Right lobe of liver (tissue), 6 donors: Measurements from ENCODE around the gene CELSR1. TPM values are rescaled to one million over a fixed set of nuclear protein-coding genes. Genes with fewer than 3 reads are reported as not detected.

Source experiments
- ATAC-seq, 4 donors: fragments of 200-7000 bp; cut with Tn5 transposase; one replicate each; pipeline ENCODE4 v1.9.1; 2020; ENCODE audit warnings: mild to moderate bottlenecking in 4 of 4, moderate library complexity in 4 of 4
- DNase-seq, 3 donors: peaks; one replicate each; pipeline ENCODE4 v3.0.0-alpha.2; 2020
- H3K27ac ChIP-seq, 3 donors: fragments of 200-600 bp; one replicate each; pipeline ENCODE4 v1.8.0; 2022
- H3K27me3 ChIP-seq, 2 donors: fragments of 200-600 bp; one replicate each; pipeline ENCODE4 v1.8.0; 2022
- H3K36me3 ChIP-seq, 4 donors: fragments of 200-600 bp; sonication (generic) in 1 of 4; one replicate each; pipeline versions ENCODE4 v1.5.1 to v1.8.0; 2017 to 2022; ENCODE audit warnings: control low read depth in 1 of 4
- H3K4me1 ChIP-seq, 4 donors: fragments of 200-600 bp; sonication (generic) in 1 of 4; one replicate each; pipeline versions ENCODE4 v1.5.1 to v1.8.0; 2017 to 2022; ENCODE audit warnings: control low read depth in 1 of 4
- H3K4me3 ChIP-seq, 3 donors: fragments of 200-600 bp; one replicate each; pipeline ENCODE4 v1.8.0; 2022
- H3K9me3 ChIP-seq, 4 donors: fragments of 200-600 bp; sonication (generic) in 1 of 4; one replicate each; pipeline versions ENCODE4 v1.5.1 to v1.8.0; 2017 to 2022; ENCODE audit warnings: control low read depth in 1 of 4
- POLR2A ChIP-seq: fragments of 450-650 bp; IDR thresholded peaks from one replicate; pipeline ENCODE4 v1.6.1; 2017; ENCODE audit warnings: antibody characterized with exemption, mild to moderate bottlenecking
- WGBS: methylation state at CpG from one replicate; pipeline ENCODE4 v1.1.6; 2018; ENCODE audit warnings: low coverage, low lambda C conversion rate; ENCODE audit not compliant: insufficient coverage; ENCODE audit errors: missing lambda C conversion rate; 5-methylcytosine and 5-hydroxymethylcytosine counted together
- intact Hi-C, 2 donors: fragments of 100-400 bp; cut with DNase I; formaldehyde crosslinking; loops; one replicate each; pipeline versions ENCODE4 v1.11.2 to v1.14.1; 2022
- total RNA-seq, 6 experiments: library from RNA; depleted of rRNA in 2 of 6; stranded (reverse); fragments of >200 nt in 2 of 6; fragmentation: NEBNext Ultra II Directional in 3 of 6; extraction: Animal tissue kit (Norgen Biotek cat#: 25700) in 3 of 6; gene quantifications; one replicate each; pipeline versions ENCODE4 v1.1.0 to v1.2.4, GENCODE V29; 2016 to 2023
- TF ChIP-seq, protein P1 (sequence below), 4 donors: fragments of 200-600 bp in 3 of 4; fragments of 450-650 bp in 1 of 4; IDR thresholded peaks; one replicate each; pipeline versions ENCODE4 v1.5.1 to v1.8.0; 2016 to 2022; ENCODE audit warnings: antibody characterized with exemption in 4 of 4, mild to moderate bottlenecking in 2 of 4
- donor health status: DM: no; HTN: yes; CAD: no.
- donor health status: DM: no; HTN: no; CAD: no.
- donor health status: DM: no; HTN: no; CAD: no.
- donor health status: DM: no; HTN: yes; CAD: no.
- donor health status: DM: no; HTN: yes; CAD: no.

Gene CELSR1
- total RNA-seq, 6 experiments from 2014 or later: 2.9 to 8.2 (median 5.0) TPM

DNA sequence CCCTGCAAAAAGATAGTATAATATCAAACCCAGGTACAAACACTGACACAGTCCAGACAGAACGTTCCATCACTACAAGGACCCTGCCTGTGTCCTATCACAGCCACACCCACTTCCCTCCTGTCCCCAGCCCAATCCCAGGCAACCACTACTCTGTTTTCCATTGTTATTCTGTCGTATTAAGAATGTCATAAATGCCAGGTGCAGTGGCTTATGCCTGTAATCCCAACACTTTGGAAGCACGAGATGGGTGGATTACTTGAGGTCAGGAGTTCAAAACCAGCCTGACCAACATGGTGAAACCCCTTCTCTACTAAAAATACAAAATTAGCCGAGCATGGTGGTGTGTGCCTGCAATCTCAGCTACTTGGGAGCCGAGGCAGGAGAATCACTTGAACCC is 112.9 kb downstream of the CELSR1 start:
- intact Hi-C loops: no loop called here
- H3K9me3 ChIP-seq: no peaks in the 10 kb centered on the region
- H3K4me3 ChIP-seq: no peak overlapping the region
- H3K27ac ChIP-seq: no peak overlapping the region
- no peak for DNase-seq
- H3K27me3 ChIP-seq: no peaks in the 10 kb centered on the region
- no peaks in the 10 kb centered on the region for H3K36me3 ChIP-seq
- TF ChIP-seq, protein P1, sequence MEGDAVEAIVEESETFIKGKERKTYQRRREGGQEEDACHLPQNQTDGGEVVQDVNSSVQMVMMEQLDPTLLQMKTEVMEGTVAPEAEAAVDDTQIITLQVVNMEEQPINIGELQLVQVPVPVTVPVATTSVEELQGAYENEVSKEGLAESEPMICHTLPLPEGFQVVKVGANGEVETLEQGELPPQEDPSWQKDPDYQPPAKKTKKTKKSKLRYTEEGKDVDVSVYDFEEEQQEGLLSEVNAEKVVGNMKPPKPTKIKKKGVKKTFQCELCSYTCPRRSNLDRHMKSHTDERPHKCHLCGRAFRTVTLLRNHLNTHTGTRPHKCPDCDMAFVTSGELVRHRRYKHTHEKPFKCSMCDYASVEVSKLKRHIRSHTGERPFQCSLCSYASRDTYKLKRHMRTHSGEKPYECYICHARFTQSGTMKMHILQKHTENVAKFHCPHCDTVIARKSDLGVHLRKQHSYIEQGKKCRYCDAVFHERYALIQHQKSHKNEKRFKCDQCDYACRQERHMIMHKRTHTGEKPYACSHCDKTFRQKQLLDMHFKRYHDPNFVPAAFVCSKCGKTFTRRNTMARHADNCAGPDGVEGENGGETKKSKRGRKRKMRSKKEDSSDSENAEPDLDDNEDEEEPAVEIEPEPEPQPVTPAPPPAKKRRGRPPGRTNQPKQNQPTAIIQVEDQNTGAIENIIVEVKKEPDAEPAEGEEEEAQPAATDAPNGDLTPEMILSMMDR (IDR thresholded peaks at IDR 0.05): no peak
- TF ChIP-seq POLR2A: no peak
- no peak for ATAC-seq
- 63% methylated on average over 5 of the region's 5 CpGs for WGBS
- no peaks in the 10 kb centered on the region for H3K4me1 ChIP-seq

DNA sequence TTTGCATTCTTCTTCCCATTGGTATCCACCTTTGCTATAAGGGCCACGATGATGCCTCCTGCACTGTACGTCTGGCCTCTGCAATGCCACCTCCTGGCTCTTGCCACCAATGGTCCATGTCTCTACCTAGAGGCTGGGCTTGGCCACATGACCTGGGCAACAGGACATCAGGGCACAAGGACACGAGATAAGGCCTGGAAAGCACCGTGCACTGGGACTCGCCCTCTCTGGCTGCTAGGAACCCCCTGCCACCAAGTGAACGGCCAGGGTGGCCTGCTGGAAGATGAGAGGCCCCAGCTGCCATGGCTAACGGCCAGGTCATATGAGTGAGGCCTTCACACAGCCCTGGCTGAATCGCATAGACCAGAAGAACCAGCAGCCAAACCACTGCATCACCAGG is 114.5 kb downstream of the CELSR1 start:
- peak; percentile 64 to 99 (median 90) for ATAC-seq
- DNase-seq: peak; percentile 60 to 80 (median 74)
- H3K27me3 ChIP-seq: no peaks in the 10 kb centered on the region
- no peaks in the 10 kb centered on the region for H3K9me3 ChIP-seq
- no peak overlapping the region for H3K4me3 ChIP-seq
- H3K36me3 ChIP-seq: no peaks in the 10 kb centered on the region
- TF ChIP-seq, protein P1 (IDR thresholded peaks at IDR 0.05): no peak
- TF ChIP-seq POLR2A: no peak
- H3K27ac ChIP-seq: no peak overlapping the region
- no peaks in the 10 kb centered on the region for H3K4me1 ChIP-seq
- intact Hi-C loops: no loop called here
- 40% methylated on average over 5 of the region's 8 CpGs for WGBS

DNA sequence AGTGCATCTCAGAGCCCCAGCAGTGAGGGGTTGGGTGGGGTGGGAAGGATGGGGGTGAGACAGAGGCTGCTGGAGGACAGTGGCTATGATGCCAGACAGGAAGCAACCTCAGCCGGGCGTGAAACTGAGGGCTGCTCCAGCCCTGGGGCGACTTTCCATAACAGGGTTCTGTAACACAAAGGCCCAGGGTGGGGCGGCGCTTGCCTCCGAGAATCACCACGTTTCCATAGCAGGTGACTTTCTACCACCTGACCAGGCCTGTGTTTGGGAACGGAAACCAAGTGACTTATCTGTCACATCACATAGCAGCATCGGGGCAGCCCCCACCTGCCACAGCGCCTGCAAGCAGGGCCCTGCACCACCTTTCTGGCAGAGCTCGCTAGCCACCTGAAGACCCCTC is 116.2 kb downstream of the CELSR1 start:
- WGBS: no CpG with 5 or more reads among the region's 11 CpGs
- H3K36me3 ChIP-seq: no peaks in the 10 kb centered on the region
- no peak for ATAC-seq
- no peak overlapping the region for H3K4me3 ChIP-seq
- H3K9me3 ChIP-seq: no peaks in the 10 kb centered on the region
- no peaks in the 10 kb centered on the region for H3K4me1 ChIP-seq
- intact Hi-C loops: no loop called here
- no peak overlapping the region for H3K27ac ChIP-seq
- no peak for DNase-seq
- no peaks in the 10 kb centered on the region for H3K27me3 ChIP-seq
- TF ChIP-seq POLR2A: no peak
- TF ChIP-seq, protein P1 (IDR thresholded peaks at IDR 0.05): no peak

DNA sequence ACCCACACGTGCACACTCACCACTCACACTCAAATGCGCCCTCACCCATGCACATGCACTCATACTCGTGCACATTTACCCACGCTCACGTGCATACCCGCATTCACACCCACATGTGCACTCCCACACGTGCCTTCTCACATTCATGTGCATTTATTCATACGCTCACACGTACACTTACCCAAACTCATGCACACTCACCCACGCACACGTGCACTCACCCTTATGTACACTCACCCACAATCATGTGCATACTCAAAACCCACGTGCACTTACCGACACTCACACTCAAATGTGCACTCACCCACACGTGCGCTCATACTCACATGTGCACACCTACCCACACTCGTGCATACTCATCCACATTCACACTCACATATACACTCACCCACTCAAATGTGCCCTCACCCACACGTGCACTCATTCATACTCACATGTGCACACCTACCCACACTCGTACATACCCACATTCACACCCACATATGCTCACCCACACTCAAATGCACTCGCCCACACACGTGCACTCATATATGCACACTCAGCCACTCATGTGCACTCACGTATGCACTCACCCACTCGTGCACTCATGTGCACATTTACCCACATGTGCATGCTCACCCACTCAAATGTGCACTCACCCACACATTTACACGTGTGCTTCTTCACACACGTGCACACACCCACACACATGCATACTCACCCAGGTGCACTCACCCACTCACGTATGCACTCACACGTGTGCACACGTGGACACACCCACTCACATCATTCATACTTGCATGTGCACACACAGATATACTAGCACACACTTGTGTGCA is 117.5 kb downstream of the CELSR1 start:
- Histone ChIP-seq H3K27me3 (no peaks in the 10 kb centered on the region), H3K4me3 (no peak overlapping the region), H3K27ac (no peak overlapping the region), H3K9me3 (no peaks in the 10 kb centered on the region), H3K4me1 (no peaks in the 10 kb centered on the region), H3K36me3 (no peaks in the 10 kb centered on the region)
- ATAC-seq: no peak
- WGBS: 85% methylated on average over 24 of the region's 27 CpGs
- no peak for TF ChIP-seq POLR2A
- no peak for DNase-seq
- intact Hi-C loops: no loop called here

DNA sequence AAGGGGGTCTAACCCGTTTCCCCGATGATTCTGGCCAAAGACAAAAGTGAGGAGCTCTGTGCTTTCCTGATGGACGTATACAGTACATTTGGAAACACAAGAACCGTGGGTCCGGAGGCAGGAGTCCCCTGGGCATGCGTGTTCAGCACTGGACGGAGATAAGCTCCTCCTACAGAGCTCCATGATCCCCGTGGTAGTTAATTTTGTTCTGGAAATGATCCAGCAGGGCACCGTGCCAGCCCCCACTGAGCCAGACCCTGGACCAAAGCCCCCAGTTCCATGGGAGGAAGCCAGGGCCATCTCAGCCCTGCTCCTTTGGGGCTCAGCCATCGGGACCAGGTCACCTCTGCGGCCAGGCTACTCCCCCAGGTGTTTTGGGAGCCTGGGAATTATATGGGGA is 118.6 kb downstream of the CELSR1 start:
- no peak for TF ChIP-seq POLR2A
- TF ChIP-seq, protein P1 (IDR thresholded peaks at IDR 0.05): no peak
- H3K36me3 ChIP-seq: no peaks in the 10 kb centered on the region
- intact Hi-C loops: no loop called here
- ATAC-seq (no peak), DNase-seq (no peak)
- H3K27ac ChIP-seq: no peak overlapping the region
- H3K27me3 ChIP-seq: no peaks in the 10 kb centered on the region
- H3K4me1 ChIP-seq: no peaks in the 10 kb centered on the region
- H3K4me3 ChIP-seq: no peak overlapping the region
- no peaks in the 10 kb centered on the region for H3K9me3 ChIP-seq
- 70% methylated on average over 4 of the region's 11 CpGs for WGBS
